ENCODE data around the gene GDF9.

DNA sequence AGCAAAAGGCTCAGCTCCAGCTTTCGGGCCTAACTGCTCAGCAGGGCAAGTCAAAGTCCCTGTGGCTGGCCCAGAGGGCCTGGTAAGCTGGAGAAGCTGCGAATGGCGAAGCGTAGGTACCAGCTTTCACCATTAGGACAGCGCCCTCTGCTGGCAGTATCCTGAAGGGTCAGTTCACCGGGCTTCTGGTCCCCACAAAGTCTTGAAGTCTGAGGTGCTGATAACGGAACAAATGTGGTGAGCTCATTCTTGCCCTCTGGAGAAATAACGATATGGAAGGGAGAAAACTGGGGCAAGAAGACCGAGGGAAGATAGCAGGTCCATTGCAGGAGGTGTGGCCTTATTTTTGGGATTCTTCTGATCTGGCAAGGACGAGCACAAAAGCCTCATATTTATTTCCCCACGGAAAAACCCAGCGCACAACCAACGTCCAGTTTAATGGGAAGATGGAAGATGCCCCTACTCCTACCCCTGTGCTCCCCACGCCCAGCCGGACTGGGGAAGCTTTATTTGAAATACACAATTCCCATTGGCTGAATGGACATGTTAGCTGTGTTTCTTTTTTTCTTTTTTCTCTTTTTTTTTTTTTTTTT is 46.0 kb downstream of the GDF9 start:
- no peak for TF ChIP-seq SP1 (IDR thresholded peaks at IDR 0.05)
- TF ChIP-seq FOXK2 (IDR thresholded peaks at IDR 0.05) = no peak
- no peak for TF ChIP-seq FOXM1 (IDR thresholded peaks at IDR 0.05; ENCODE audit: borderline replicate concordance)
- no peak for TF ChIP-seq LEF1 (IDR thresholded peaks at IDR 0.05; ENCODE audit: borderline replicate concordance)
- no peak for TF ChIP-seq ELF4 (IDR thresholded peaks at IDR 0.05)
- TF ChIP-seq HDGF (IDR thresholded peaks at IDR 0.05; ENCODE audit: borderline replicate concordance) = no peak
- no peak for TF ChIP-seq FOXA1 (IDR thresholded peaks at IDR 0.05)
